ENCODE measurements around the gene HECTD2. TPM values are rescaled to one million over a fixed set of nuclear protein-coding genes. Genes with fewer than 3 reads are reported as not detected.

The HECTD2 gene
- total RNA-seq, 1 donor, result 15.1 TPM

DNA sequence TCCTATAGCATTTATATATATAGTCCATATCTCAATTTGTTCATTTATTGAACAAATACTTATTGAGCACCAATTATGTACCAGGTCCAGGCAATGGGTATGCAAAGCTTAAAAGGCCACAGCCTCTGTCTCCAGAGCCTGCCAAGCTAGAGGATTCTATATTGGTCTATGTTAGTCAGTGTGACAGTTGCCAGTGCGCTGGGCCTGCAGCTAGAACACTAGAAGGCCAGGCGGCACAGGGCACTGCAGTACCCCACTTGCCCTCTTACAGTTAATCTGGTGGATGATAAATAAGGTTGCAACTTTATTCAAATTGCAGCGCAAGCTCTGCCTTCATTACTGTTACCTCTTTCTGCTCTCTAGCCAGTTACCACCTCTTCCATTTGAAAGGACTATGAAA is 153.9 kb downstream of the HECTD2 start:
- DNase-seq (ENCODE audit: low read depth), result no peak
- TF ChIP-seq, protein P1, sequence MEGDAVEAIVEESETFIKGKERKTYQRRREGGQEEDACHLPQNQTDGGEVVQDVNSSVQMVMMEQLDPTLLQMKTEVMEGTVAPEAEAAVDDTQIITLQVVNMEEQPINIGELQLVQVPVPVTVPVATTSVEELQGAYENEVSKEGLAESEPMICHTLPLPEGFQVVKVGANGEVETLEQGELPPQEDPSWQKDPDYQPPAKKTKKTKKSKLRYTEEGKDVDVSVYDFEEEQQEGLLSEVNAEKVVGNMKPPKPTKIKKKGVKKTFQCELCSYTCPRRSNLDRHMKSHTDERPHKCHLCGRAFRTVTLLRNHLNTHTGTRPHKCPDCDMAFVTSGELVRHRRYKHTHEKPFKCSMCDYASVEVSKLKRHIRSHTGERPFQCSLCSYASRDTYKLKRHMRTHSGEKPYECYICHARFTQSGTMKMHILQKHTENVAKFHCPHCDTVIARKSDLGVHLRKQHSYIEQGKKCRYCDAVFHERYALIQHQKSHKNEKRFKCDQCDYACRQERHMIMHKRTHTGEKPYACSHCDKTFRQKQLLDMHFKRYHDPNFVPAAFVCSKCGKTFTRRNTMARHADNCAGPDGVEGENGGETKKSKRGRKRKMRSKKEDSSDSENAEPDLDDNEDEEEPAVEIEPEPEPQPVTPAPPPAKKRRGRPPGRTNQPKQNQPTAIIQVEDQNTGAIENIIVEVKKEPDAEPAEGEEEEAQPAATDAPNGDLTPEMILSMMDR (IDR thresholded peaks at IDR 0.05; ENCODE audit: insufficient read depth, low read depth, low read length), result no peak
- no peak overlapping the region for H3K4me3 ChIP-seq (ENCODE audit: low read depth, low read length)

Small RNAs within 50 kb of the gene (small RNA-seq; reads per million reads assigned to genes)
- gene AL161798.1 (not detected), gene RPS27P1 (not detected)

Other genes with a start within 250 kb of the HECTD2 start
- gene PCGF5, start 189.7 kb upstream of the HECTD2 start, total RNA-seq, result 26.4 and 29.4 TPM in 2 replicates
- 57.0 and 109 TPM in 2 replicates for gene PPP1R3C, start 222.7 kb downstream of the HECTD2 start, total RNA-seq